Skin epidermis (tissue), 12 donors: Measurements from ENCODE around the gene ALG2.

Experiments
- H3K27ac ChIP-seq, 21 experiments: fragments of 200-600 bp; sonication (generic) in 11 of 21; one replicate each; pipeline ENCODE4 v1.5.0; 2020; ENCODE audit warnings: mild to moderate bottlenecking in 3 of 21, inconsistent platforms in 2 of 21, moderate library complexity in 2 of 21
- H3K4me3 ChIP-seq, 7 experiments: fragments of 200-600 bp; sonication (generic) in 2 of 7; one replicate each; pipeline ENCODE4 v1.5.0; 2020; ENCODE audit warnings: inconsistent platforms in 2 of 7, mild to moderate bottlenecking in 2 of 7, moderate library complexity in 1 of 7

Gene ALG2

GRCh38 chr9:99221621-99222415 is at the start of gene ALG2, which contains the start of gene SEC61B:
Gene ALG2 (minus strand): TSS chr9:99221942. CDS start chr9:99221894, 48 bp downstream.
Gene SEC61B (plus strand): TSS chr9:99222282. CDS start chr9:99222364, 82 bp downstream.
- H3K27ac ChIP-seq: peak within 1 kb of the TSS; percentile 67 to 99 (median 96)
- H3K4me3 ChIP-seq: peak within 1 kb of the TSS; percentile 63 to 97 (median 87)

- Histone ChIP-seq H3K27ac (no peak overlapping the region), H3K4me3 (no peak overlapping the region)
Measured at GRCh38 chr9:99270491-99270890, 48.7 kb upstream of the ALG2 start.

- H3K27ac ChIP-seq: peak overlapping the region in 1 of 21 experiments; percentile 7
- no peak overlapping the region for H3K4me3 ChIP-seq
Measured at GRCh38 chr9:99269416-99269815, 47.7 kb upstream of the ALG2 start.

GRCh38 chr9:99266255-99267023 is 44.7 kb upstream of the ALG2 start:
- H3K4me3 ChIP-seq: no peak overlapping the region

GRCh38 chr9:99265691-99266090 is 43.9 kb upstream of the ALG2 start:
- Histone ChIP-seq H3K27ac (no peak overlapping the region), H3K4me3 (no peak overlapping the region)

More at GRCh38 chr9:99266255-99267023, 44.7 kb upstream of the ALG2 start:
- no peak overlapping the region for H3K27ac ChIP-seq

GRCh38 chr9:99264070-99264680 is 42.4 kb upstream of the ALG2 start:
- Histone ChIP-seq H3K27ac (no peak overlapping the region), H3K4me3 (no peak overlapping the region)

GRCh38 chr9:99262949-99263418 is 41.2 kb upstream of the ALG2 start:
- H3K27ac ChIP-seq: no peak overlapping the region
- H3K4me3 ChIP-seq: no peak overlapping the region

- H3K27ac ChIP-seq: no peak overlapping the region
- H3K4me3 ChIP-seq: no peak overlapping the region
Measured at GRCh38 chr9:99261923-99262322, 40.2 kb upstream of the ALG2 start.

- Histone ChIP-seq H3K27ac (peak overlapping the region in 14 of 21 experiments; percentile 4 to 74 (median 36)), H3K4me3 (peak overlapping the region in 5 of 7 experiments; percentile 1 to 30 (median 7))
Measured at GRCh38 chr9:99259231-99259918, 37.6 kb upstream of the ALG2 start.

GRCh38 chr9:99257723-99258389 is 36.1 kb upstream of the ALG2 start:
- Histone ChIP-seq H3K4me3 (no peak overlapping the region), H3K27ac (no peak overlapping the region)

- H3K4me3 ChIP-seq: no peak overlapping the region
- no peak overlapping the region for H3K27ac ChIP-seq
Measured at GRCh38 chr9:99255651-99256050, 33.9 kb upstream of the ALG2 start.

- no peak overlapping the region for H3K4me3 ChIP-seq
- H3K27ac ChIP-seq: peak overlapping the region in 6 of 21 experiments; percentile 13 to 71 (median 48)
Measured at GRCh38 chr9:99253772-99254431, 32.2 kb upstream of the ALG2 start.

GRCh38 chr9:99253134-99253533 is 31.4 kb upstream of the ALG2 start:
- Histone ChIP-seq H3K4me3 (no peak overlapping the region), H3K27ac (peak overlapping the region in 3 of 21 experiments; percentile 45 to 71 (median 70))

- Histone ChIP-seq H3K4me3 (no peak overlapping the region), H3K27ac (no peak overlapping the region)
Measured at GRCh38 chr9:99251157-99251556, 29.4 kb upstream of the ALG2 start.

- no peak overlapping the region for H3K27ac ChIP-seq
- no peak overlapping the region for H3K4me3 ChIP-seq
Measured at GRCh38 chr9:99249619-99250018, 27.9 kb upstream of the ALG2 start.

GRCh38 chr9:99244344-99245260 is 22.9 kb upstream of the ALG2 start:
- no peak overlapping the region for H3K27ac ChIP-seq
- no peak overlapping the region for H3K4me3 ChIP-seq

- Histone ChIP-seq H3K4me3 (no peak overlapping the region), H3K27ac (no peak overlapping the region)
Measured at GRCh38 chr9:99241106-99241505, 19.4 kb upstream of the ALG2 start.
